GM20431 (cell line): ENCODE data around the gene MAST4.

Experiments
- in situ Hi-C: fragments of 300-500 bp; cut with MseI, MboI; formaldehyde crosslinking; loops from one replicate; pipeline ENCODE4 v1.15.0; 2020; ENCODE audit warnings: low sequenced_read_pairs; ENCODE audit not compliant: unreplicated experiment

The MAST4 gene

DNA sequence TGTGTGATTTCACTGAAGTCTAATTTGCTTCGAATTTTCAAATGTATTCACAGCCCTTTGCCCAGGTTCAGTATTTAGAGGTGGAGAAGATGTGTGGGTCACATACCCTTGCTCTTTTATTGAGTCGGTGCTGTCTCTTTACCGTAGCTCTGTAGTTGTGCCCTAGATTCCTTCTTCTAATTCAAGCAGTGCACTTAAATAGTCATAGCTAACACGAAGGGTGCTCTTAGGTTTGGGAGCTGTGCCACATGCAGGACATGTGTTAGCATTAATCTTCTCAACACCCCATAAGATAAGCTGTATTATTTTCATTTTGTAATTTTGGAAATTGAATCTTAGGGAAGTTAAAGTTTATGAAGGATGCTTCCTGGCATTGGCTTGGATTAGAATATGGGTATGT is 293.3 kb downstream of the MAST4 start:
- in situ Hi-C loops: no loop called here

DNA sequence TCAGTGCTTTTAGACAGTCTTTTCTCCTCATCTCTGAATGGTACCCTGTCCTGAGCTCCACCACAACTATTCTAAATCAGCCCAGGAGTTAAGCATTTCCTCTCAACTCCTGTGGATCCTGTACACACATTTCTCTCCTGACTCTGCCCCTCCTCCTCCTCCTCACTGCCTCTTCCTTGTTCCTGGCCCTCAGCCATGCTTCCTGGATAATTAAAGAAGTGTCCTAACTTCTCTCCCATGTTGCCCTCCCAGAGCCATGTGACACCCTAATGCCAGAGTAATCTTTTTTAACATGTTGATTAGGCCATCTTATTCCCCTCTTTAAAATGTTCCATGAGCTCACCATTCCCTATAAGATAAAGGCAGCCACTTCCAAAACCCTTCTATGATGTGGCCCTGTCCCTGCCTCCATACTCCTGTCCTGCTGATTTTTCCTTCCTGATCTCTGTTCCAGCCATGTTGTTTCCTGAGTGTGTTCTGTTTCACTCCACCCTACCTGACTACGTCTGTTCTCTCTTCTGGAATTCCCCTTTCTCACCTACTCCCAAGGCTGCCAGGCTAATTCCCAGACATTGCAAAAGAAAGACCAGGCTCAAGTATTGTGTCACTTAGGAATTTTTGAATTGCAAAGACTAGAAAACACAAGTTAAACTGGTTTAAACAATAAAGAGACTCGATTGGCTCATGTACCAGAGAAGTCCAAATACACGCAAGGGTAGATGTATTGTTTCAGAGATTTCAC is 295.2 kb downstream of the MAST4 start:
- in situ Hi-C loops: no loop called here

DNA sequence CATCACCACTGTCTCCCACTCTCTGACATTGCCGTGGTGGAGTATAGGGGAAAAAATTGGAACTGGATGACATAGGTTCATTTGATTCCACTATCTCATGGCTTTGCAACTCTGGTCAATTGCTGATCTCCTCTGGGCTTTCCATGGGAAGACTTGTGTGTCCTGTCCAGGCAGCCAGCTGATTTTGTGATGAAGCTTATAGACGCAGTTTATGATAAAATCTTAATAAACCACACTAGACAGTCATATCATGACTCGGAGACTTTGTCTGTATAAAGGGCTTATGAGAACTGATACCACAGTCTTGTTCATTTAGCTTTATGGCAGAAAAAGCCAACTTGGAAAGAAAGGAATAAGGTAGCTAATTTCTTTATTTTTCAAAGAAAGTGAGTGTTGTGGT is 296.5 kb downstream of the MAST4 start:
- in situ Hi-C loops: no loop called here

DNA sequence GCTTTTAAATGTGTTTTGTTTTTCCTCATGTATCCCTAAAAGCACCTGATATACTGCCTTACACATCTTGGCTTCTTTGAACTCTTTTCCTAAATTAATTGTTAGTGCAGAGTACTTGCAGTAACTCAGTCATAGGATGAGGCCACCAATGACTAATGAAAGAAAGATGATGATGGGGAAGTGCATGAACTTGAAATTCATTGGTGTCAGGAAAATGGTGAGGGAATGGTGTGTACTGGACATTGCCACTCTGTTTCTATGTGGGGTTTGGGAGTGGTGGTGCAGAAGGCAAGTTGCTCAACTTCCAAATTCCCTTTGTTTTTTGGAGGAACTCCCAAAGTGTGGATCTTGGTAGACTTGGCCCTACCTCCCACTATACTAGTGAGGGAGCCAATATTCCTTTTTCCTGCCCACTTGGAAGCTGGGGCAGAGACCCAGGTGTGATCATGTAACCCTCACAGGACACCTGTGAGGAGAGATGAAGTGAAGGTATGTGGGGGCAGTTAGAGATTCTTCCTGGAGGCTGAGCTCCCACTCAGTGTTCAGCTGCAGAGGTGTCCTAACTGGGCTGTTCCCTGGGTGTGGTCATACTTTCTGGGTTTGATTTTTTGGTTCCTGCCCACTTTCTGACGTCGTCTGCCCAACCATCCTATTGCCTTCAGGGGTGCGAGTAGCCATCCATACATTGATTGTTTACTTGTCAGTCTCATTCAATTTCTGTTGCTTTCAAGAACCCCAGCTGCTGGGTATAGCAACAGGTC is 298.5 kb downstream of the MAST4 start:
- in situ Hi-C loops: no loop called here

DNA sequence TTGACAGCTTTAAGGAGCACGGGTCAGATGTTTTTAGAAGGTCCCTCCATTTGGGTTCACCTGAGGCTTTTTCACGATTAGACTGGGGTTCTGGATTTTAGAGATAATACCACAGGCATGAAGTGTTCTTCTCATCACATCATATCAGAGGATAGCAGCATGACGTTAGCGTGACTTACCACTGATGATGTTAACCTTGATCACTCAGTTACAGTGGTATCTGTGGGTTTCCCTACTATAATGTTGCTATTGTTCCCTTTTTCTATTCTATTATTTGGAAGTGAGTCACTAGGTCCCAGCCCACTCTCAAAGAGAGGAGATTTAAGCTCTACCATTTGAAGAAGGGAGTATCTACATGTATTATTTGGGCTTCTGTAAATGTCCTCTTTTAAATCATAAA is 300.0 kb downstream of the MAST4 start:
- in situ Hi-C loops: no loop called here

DNA sequence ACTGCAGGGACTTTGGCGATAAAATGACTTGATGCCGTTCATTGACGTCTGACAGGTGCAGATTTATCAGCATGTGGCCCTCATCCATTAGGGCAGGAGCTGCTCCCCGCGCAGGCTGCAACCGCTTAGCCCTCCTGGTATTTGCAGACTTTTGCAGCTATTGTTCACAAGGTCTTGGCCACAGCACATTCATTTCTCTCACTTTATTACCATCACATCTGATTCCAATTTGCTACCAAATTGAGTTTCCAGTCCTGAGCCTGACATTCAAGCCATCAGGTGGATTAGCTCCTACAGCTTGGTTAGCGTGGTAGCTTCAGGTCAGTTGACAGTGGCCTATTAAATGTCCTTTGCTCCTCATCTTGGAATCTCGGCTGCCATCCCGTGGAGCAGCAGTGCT is 301.2 kb downstream of the MAST4 start:
- in situ Hi-C loops: no loop called here

DNA sequence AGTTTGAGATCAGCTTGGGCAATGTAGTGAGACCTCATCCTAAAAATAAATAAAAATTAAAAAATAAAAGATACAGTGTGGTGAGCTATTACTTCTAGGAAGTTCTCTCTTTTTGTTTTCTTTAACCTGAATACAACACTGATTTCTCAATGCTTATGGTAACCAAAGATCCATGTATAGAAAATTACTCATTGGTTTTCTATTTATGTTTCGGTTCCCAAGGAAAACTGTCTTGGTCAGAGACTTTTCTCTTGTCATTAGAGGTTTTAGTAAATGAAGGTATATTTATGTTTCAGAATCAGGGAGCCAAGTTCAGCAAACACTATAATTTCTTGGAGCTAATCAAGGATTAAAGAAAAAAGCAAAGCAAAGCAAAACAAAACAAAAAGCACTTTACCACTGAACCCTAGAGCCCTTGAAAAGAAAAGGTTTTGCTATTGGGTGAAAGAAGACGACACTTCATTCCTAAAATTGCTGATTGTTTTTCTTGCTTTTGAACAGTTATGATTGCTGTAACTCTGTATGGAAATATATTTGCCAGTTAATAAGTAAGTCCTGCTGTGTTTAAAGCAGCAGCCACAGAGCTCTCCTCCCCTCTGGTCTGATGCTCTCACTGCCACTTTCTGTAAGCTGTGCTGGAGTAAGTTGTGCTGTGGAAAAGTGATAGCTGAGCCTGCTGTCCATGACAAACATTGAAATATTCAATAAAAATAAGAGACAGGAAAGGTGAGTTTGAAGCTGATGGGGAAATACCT is 302.2 kb downstream of the MAST4 start:
- in situ Hi-C loops: no loop called here

DNA sequence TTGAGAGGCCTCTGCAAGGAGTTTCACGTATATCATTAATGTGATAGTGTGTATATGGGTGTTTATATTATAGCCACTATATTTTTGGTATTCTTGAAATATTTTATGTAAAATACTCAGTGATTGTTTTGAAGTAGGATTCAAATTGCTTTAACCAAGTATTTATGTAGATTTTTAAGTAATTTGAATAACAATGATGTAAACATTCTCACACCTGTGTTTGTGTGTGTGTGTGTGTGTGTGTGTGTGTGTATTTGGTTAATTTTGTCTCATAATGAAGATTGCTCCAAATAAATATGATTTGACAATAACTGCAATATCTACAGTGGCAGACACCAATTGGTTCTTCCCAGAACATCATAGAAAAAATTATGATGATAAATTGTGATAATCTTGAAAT is 307.0 kb downstream of the MAST4 start:
- in situ Hi-C loops: no loop called here

DNA sequence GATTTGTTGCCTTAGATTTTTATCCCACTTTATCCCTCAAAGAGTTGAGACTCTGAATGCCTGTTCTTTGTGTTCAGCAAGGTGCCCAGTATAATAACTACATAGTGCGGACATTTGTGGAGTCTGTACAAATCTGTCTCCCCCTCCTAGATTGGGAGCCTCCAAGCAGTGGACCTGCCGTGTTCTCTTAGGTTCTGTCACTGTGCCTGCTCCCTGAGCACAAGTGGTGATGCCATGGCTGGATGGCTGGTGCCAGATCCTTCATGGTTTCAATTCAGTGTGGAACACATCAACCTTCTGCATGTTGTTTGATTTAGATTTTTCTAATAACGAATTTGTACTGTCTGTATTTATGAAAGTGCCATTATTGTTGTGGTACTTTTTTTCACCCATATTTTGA is 307.5 kb downstream of the MAST4 start:
- in situ Hi-C loops: no loop called here

DNA sequence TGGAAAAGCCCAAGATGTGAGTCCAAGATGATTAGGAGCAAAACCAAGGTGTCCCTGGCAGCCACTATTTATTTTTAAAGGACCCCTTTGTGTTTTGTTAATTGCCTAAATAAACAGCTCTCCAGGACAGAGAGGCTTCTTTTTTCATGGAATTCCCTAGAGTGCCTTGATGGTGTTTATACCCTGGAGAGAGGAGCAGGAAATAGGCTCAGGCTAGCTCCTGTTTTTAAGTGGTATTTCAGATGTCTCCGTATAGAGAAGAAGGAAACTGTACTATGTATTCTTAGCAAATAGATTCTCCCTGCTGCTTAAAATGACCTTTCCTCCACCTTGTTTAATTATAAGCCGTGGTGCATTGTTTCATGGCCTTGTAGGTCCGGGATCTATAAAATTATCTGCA is 308.0 kb downstream of the MAST4 start:
- in situ Hi-C loops: no loop called here

DNA sequence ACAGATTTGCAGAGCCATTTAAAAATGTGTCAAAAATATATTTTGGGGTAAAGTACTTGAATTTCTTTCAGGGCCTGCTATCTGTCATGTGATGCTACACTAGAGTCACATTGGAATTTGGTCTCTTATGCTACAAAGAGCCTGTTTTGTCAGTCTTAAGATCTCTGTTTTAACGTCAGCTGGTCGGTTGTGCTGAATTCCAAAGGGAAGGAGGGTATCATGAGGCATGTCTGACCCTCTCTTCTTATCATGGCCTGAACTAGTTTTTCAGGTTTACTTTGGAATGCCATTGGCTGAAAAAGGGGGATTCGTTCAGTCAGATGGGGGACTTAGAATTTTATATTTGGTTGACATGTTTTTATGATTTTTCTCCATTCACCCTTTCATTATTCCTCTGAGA is 309.8 kb downstream of the MAST4 start:
- in situ Hi-C loops: no loop called here

DNA sequence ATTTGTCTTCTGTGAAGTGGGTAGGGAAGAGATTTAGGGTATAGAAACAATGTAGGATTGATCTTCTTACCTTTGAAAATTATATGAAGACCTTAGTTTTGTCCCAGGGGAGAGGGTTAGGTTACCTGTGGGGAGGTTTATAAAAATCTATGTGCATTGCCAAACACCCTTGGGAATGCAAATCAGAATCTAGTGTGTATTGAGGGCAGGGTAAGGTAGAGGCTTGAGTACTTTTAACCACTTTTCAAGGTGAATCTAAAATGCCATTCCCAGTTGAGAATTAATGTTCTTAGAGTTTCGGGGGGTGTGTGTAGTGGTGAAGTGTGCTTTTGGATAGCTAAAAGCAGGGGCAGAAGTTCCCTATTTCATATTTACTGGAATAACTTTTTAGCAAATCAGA is 312.0 kb downstream of the MAST4 start:
- in situ Hi-C loops: no loop called here

DNA sequence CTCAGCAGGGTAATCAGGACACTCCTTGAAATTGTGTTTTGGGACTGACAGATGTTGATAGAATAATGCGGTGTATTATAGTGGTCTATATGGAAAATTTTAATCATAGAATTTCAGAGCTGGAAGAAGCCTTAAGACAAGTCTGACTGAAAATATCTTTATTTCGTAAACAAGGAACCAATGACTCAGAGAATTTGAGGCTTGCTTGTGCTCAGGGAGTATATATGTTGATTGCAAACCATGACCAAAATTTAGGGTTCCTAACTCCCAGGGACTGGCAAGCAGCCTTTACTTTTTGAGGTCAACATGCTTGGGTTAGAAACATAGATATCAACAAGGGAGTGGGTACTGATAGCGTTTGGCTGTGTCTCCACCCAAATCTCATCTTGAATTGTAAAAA is 313.2 kb downstream of the MAST4 start:
- in situ Hi-C loops: no loop called here

DNA sequence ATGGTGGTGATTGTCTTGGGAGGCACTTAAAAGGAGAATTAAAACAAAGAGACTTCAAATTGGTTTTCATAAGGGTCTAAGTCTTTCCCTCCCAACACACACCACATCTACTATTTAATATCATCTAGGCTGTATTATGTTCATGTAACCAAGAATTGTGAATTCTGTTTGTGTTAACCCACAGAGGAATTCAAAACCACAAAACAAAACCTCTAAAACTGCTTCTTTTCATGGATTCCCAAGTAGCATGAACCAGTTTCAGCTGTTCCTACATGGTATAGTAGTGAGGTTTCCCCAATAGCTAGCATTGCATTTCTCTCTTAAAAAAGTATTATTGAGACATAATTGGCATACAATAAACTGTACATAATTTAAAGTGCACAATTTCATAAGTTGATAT is 316.6 kb downstream of the MAST4 start:
- in situ Hi-C loops: no loop called here

DNA sequence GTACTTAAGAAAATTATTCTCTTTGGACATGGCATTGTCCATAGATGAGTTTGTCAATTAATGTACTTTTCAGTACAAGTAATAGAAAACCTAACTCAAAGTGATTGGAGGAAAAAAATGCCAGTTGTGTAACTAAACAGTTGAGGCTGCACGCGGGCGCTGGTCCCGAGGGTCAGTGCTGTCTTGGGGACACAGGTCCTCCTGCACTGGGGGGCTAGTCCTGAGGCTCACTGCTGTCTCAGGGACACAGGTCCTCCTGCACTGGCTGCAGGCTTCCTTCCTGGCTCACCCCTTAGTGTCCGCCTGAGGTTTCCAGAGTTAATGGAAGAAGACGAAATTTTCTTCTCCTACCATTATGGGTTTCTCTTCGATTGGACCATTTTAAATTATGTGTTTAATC is 319.3 kb downstream of the MAST4 start:
- in situ Hi-C loops: no loop called here

DNA sequence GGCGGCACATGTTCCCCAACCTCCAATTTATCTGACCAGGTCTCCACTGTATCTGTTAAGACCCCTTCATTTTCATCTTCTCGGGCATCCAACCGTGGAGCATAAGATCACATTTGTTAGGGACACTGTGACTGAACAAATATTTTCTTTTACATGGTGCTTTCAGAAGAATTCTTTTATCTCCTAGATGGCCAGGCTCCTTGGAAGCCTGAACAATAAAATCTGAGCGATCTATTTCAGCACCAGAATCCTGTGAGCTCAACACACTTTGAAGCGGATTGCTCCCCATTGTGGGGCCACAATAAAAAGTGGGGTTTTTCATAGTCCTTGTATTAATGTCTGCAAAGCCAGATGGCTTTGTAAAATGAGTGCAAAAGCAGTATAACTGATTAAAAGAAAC is 326.7 kb downstream of the MAST4 start:
- in situ Hi-C loops: no loop called here

DNA sequence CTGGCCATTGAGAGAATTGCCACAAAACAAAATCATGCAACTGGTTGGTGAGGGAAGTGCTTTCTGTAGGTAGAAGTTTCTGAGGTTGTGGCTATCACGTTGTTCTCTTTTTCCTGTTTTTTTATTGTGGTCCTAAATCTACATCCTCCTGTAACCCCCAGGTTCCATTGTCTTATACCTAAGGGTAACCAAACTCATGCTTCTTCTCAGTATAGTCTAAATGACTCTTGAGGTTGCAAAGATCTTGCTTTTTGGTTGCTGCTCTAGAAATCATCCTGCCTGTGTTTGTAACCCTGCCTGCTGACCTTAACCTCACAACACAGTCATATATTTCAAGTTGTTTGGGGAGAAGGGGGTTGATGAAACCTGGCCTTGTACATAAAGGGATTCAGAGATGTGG is 327.3 kb downstream of the MAST4 start:
- in situ Hi-C loops: no loop called here

DNA sequence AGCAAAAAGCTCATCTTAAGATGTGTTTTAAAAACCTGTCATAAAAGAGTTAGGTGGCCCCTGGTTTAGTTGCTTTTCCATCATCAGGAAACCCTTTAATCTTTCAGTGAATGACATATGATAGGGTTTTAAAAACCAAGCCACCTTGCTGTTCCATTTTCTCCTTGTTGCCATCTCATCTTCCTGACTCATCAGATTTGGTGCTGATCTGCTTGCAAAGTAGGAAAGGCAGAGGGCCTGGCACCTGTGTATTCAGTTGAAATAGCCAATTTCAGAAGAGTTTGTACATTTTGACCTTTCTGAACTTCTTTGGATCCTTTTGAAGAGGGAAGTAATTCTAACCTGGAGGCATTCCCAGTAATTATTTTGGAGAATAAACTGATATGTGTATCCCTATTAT is 327.7 kb downstream of the MAST4 start:
- in situ Hi-C loops: no loop called here

DNA sequence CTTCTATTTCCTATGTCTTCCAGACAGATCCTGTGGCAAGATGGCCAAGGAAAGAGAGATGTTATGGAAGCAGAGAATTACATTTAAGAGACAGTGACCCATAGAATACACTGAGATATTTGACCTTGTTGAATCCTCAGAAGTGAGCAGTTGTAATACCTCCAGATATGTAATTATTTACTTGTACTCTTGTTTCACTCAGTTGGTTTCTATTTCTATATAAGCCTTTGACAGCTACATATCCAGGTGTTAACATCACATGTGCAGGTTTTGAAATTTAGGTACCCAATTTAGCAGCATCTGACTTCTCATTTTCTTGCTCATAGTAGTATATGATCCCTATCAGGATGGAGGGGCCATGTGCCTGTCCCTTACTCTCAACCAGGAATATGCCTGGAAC is 330.9 kb downstream of the MAST4 start:
- in situ Hi-C loops: no loop called here

DNA sequence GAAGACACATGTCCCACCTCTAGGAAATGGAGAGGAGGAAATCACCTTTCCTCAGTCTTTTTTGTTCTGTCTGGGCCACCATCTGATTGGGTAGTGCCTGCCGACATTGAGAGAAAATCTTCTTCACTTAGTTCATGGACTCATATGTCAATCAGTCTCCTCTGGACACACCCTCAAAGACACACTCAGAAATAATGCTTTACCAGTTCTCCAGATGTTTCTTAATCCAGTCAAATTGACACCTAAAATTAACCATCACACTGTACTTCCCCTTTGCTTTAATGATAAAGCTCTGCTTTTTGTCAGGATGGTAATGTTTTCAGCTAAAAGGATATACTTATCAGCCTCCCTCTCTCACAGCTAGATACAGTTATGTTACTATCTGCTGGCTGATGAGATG is 333.1 kb downstream of the MAST4 start:
- in situ Hi-C loops: no loop called here

DNA sequence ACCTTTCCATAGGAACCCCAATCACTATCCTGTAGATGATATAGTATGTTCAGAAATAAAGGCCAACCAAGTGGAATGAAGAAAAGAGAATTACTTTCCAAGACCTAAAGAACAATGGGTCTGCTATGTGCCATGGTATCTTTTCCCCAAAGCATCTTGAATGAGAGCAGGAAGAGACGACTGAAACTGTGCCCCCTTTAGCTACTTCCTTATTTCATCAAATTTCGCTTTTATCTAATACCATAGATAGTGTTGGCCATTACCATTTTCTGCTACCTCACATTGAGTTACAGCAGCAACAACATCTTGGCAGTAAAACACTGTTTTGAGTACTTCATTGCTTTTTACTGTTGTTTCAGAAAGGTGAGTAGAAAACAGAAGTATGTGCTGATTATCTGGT is 333.8 kb downstream of the MAST4 start:
- in situ Hi-C loops: no loop called here
